ENCODE data around the gene SALL4.
"Not testable (repeated sequence)": the region's sequence is repeated elsewhere in the genome, so short reads cannot be mapped to it uniquely, and the experiment has no call there.

The SALL4 gene

DNA sequence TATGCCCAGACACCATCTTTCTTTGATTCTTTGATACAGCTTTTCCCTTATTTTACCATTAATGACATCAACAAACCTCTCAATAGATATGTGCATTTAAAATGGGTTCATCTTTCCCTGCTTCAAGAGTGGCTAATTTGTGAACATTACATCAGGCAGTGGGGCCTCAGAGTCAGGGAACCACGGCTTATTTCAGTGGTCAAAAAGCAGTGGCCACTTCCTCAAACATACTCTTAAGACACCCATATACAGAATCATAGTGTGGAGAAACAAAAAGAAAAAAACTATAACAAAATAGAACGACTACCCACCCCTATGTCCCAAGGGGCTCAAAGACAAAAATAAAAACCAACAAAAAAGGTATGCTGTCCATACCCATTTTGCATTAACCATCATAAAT lies 12.9 kb downstream of the SALL4 start:
- in situ Hi-C loops (cut with HindIII; ENCODE audit: low sequenced_read_pairs) = no loop called here
- H3K4me3 ChIP-seq (ENCODE audit: low read depth, low read length) = no peak overlapping the region
- DNase-seq (ENCODE audit: low read depth) = no peak
- TF ChIP-seq, protein P1, sequence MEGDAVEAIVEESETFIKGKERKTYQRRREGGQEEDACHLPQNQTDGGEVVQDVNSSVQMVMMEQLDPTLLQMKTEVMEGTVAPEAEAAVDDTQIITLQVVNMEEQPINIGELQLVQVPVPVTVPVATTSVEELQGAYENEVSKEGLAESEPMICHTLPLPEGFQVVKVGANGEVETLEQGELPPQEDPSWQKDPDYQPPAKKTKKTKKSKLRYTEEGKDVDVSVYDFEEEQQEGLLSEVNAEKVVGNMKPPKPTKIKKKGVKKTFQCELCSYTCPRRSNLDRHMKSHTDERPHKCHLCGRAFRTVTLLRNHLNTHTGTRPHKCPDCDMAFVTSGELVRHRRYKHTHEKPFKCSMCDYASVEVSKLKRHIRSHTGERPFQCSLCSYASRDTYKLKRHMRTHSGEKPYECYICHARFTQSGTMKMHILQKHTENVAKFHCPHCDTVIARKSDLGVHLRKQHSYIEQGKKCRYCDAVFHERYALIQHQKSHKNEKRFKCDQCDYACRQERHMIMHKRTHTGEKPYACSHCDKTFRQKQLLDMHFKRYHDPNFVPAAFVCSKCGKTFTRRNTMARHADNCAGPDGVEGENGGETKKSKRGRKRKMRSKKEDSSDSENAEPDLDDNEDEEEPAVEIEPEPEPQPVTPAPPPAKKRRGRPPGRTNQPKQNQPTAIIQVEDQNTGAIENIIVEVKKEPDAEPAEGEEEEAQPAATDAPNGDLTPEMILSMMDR (IDR thresholded peaks at IDR 0.05; ENCODE audit: low read depth, low read length, missing control alignments) = no peak

DNA sequence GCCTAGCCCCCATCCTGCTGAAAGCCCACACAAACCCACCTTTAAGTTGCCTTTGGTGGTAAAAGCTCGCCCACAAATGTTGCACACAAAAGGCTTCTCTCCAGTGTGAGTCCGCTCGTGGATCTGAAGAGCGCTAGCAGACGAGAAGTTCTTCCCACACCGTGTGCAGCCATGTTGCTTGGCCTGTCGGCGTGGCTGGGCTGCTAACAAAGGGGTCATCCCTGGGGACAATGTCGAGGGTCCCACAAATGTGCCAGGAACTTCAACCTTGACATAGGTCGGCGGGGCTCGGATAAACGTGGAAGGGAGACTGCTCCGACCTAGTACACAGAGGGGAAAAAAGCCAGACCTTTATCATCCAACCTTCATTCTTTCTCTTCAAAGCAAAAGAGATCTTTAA lies 13.5 kb downstream of the SALL4 start:
- H3K4me3 ChIP-seq (ENCODE audit: low read depth, low read length) = no peak overlapping the region
- TF ChIP-seq, protein P1 (IDR thresholded peaks at IDR 0.05; ENCODE audit: low read depth, low read length, missing control alignments) = no peak
- no peak for DNase-seq (ENCODE audit: low read depth)
- in situ Hi-C loops (cut with HindIII; ENCODE audit: low sequenced_read_pairs) = no loop called here

DNA sequence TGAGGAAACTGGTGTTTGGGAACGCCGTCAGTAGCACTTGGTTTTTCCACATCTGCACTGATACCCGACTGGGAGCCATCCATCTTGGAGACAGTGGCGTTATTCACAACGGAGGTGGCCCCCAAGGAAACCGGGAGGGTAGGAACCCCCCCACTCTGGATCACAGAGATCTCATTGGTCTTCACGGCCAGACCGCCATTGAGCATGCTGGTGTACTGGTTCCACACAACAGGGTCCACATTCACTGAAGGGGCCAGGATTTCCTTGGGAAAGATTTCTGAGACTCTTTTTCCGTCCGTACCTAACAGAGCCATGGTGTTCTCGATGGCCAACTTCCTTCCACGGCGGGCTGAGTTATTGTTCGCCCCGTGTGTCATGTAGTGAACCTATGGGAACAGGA lies 18.0 kb downstream of the SALL4 start:
- in situ Hi-C loops (cut with HindIII; ENCODE audit: low sequenced_read_pairs) = no loop called here
- TF ChIP-seq, protein P1 (IDR thresholded peaks at IDR 0.05; ENCODE audit: low read depth, low read length, missing control alignments) = no peak
- no peak overlapping the region for H3K4me3 ChIP-seq (ENCODE audit: low read depth, low read length)
- no peak for DNase-seq (ENCODE audit: low read depth)

DNA sequence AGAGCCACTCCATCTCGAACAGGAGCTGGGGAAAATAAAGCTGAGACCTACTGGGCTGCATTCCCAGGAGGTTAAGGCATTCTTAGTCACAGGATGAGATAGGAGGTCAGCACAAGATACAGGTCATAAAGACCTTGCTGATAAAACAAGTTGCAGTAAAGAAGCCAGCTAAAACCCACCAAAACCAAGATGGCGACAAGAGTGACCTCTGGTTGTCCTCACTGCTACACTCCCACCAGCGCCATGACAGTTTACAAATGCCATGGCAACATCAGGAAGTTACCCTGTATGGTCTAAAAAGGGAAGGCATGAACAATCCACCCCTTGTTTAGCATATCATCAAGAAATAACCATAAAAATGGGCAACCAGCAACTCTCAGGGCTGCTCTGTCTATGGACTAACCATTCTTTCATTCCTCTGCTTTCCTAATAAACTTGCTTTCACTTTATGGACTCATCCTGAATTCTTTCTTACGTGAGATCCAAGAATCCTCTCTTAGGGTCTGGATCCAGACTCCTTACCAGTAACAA lies 24.0 kb downstream of the SALL4 start:
- H3K4me3 ChIP-seq (ENCODE audit: low read depth, low read length); DNase-seq (ENCODE audit: low read depth); in situ Hi-C loops (cut with HindIII; ENCODE audit: low sequenced_read_pairs): not testable (repeated sequence)

DNA sequence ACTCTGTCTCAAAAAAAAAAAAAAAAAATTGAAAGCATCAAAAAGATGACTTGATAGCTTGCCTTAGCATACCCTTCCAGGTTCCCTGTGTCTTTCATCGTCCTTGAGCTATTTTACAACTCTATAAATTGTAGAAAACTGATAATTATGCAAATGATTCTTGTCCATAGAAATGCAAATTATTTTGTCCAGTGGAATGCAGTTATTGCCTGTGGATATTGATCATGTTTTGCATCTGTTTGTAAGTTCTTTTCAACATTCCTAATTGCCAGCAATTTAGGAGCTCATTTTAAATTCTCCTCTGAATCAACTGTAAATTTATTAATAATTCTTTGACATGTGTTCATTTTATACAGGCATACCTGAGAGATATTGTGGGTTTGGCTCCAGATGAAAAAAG lies 27.1 kb downstream of the SALL4 start:
- TF ChIP-seq, protein P1 (IDR thresholded peaks at IDR 0.05; ENCODE audit: low read depth, low read length, missing control alignments) = no peak
- DNase-seq (ENCODE audit: low read depth) = no peak
- no peak overlapping the region for H3K4me3 ChIP-seq (ENCODE audit: low read depth, low read length)
- in situ Hi-C loops (cut with HindIII; ENCODE audit: low sequenced_read_pairs) = no loop called here

DNA sequence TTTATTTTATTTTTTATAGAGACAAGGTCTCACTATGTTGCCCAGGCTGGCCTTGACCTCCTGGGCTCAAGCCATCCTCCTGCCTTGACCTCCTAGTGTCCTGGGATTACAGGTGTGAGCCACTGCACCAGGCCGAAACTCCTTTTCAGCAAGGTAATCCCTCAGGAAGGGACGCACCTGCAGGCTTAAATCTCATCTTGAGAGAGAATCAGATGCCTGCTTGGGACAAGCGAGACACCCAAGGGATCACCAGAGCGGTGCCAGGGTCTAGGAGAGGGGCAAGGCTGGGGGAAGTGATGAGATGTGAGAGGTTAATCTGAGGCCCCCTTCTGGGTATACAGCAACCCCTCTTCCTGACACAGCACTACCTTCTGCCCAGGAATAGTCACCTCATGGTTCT lies 30.1 kb downstream of the SALL4 start:
- no peak for DNase-seq (ENCODE audit: low read depth)
- in situ Hi-C loops (cut with HindIII; ENCODE audit: low sequenced_read_pairs) = no loop called here
- TF ChIP-seq, protein P1 (IDR thresholded peaks at IDR 0.05; ENCODE audit: low read depth, low read length, missing control alignments) = no peak
- H3K4me3 ChIP-seq (ENCODE audit: low read depth, low read length) = no peak overlapping the region

DNA sequence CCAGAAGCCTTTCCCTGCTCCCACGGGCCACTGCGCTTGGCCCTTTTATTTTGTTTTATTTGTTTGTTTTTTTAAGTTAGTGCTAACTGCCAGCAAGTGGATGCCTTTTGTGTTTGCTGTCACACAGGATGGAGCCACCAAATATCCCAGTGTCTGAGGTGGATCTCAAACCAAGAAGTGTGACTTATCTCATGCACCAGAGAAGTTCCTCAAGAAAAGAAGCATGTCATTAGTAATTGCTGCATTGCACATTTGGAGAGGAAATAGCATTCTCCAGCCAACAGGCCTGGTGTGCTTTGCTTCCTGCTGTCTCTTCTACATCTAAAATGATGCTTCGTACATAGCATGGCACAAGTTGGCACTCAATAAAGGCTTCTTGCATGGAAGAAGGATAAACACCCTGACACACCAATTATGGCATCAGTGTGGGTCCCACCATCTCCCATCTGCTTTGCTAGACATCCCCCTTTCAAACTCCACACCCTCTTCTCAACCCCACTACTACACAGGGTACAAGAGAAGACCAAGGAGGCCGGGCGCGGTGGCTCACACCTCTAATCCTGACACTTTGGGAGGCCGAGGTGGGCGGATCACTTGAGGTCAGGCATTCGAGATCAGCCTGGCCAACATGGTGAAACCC lies 32.2 kb downstream of the SALL4 start:
- in situ Hi-C loops (cut with HindIII; ENCODE audit: low sequenced_read_pairs) = no loop called here
- no peak for DNase-seq (ENCODE audit: low read depth)
- no peak overlapping the region for H3K4me3 ChIP-seq (ENCODE audit: low read depth, low read length)
- TF ChIP-seq, protein P1 (IDR thresholded peaks at IDR 0.05; ENCODE audit: low read depth, low read length, missing control alignments) = no peak
